AG09309 (cell line): Measurements from ENCODE around the gene OGFOD3.

Source experiments
- DNase-seq: peaks from one replicate; pipeline ENCODE4 v3.0.0-alpha.2; 2010; ENCODE audit warnings: low read depth
- H3K4me3 ChIP-seq: 2 replicates; pipeline ENCODE4 v1.5.1; 2011; ENCODE audit warnings: mild to moderate bottlenecking, low read depth, low read length, moderate library complexity; ENCODE audit not compliant: control insufficient read depth
- TF ChIP-seq, protein P1 (sequence below): IDR thresholded peaks from 2 replicates; pipeline ENCODE4 v1.5.1; 2011; ENCODE audit warnings: mild to moderate bottlenecking, low read depth, low read length, inconsistent platforms; ENCODE audit not compliant: insufficient read depth, control insufficient read depth; ENCODE audit errors: missing control alignments

Gene OGFOD3

DNA sequence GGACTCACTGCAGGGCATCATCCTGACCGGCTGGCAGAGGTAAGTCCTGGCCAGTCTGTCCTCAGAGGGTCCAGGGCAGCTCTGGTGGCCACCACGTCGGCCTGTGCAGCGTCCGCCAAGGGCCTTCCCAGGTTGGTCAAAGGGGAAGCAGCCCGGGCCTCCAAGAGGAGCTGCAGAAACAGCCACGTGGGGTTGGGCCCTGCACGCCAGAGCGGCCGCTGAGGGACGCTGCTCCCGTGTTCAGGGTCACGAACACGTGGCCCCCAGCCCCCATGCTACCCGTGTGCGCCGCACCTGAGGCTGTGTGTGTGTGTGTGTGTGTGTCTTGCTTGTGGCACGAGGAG lies 18.9 kb upstream of the OGFOD3 start:
- no peak overlapping the region for H3K4me3 ChIP-seq
- TF ChIP-seq, protein P1, sequence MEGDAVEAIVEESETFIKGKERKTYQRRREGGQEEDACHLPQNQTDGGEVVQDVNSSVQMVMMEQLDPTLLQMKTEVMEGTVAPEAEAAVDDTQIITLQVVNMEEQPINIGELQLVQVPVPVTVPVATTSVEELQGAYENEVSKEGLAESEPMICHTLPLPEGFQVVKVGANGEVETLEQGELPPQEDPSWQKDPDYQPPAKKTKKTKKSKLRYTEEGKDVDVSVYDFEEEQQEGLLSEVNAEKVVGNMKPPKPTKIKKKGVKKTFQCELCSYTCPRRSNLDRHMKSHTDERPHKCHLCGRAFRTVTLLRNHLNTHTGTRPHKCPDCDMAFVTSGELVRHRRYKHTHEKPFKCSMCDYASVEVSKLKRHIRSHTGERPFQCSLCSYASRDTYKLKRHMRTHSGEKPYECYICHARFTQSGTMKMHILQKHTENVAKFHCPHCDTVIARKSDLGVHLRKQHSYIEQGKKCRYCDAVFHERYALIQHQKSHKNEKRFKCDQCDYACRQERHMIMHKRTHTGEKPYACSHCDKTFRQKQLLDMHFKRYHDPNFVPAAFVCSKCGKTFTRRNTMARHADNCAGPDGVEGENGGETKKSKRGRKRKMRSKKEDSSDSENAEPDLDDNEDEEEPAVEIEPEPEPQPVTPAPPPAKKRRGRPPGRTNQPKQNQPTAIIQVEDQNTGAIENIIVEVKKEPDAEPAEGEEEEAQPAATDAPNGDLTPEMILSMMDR: no peak
- DNase-seq: no peak

DNA sequence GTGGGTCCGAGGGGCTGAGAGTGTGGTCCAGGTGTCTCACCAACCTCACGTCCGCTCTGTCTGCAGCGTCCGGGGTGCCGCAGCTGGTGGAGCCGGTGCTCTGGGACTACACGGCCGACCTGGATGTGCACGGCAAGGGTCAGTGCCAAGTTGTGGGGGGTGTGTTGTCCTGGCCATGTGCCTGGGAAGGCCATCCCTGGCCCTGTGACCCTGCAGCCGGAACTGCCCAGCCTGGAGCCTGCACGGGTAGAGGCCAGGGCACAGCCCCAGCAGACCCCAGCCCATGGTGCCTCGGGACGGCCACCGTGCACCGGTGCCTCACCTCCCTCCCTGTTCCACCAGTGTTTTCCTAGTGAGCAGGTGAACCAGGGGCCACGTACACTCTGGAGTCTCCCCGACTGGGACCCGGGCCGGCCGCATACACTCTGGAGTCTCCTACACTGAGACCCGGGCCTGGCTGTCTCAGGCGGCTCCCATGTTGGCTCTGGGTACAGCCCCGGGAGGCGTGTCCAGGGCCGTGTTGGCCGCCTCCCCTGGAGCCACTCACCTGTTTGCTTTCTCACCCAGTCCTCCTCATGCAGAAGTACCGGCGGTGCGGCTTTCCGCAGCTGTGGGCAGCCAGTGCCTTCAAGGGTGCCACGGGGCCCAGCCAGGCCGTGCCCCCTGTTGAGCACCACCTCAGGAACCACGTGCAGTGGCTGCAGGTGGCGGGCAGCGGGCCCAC lies 18.4 kb upstream of the OGFOD3 start:
- TF ChIP-seq, protein P1: no peak
- H3K4me3 ChIP-seq: no peak overlapping the region
- no peak for DNase-seq

DNA sequence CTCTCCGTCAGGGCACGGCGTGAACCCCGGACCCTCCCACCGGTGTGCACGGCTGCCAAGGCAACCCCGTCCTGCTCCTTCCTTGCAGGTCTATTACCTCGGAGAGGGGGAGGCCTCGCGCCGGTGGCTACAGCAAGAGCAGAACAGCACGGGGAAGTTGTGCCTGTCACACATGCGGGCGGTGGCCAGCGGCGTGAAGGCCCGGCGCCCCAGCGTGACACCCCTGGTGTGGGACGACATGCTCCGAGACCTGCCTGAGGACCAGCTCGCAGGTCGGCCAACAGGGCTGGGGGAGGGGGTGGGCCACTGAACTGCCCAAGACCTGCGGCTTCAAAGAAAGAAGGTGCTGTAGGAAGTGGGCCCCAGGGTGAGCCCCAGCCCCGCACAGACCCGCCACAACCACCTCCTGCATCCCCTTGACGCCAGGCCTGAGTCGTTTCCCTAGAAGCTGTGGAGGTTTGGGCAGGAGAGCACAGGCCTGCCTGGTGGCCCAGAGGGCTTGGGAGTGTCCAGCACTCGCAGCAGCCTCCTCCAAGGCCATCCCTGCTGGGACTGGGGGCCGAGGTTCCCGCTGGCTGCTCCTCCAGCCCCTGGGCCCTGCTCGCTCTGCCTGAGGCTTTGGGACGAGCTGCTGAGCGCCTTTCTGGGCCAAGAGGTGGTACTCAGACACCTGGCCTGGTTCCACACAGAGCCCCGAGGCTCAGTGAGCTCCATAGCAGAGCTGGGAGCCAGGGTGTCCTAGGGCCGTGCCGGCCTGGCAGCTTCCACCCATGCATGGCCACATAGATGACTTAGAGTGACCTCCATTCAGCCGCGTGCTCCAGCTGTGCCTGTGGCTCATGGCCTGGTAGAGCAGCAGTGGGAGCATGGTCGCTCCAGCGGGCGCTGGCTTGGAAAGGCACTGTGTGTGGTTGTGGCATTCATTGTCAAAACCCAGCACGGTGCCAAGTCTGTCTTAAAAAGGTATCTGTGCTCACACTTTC lies 17.5 kb upstream of the OGFOD3 start:
- DNase-seq: no peak
- TF ChIP-seq, protein P1: no peak
- H3K4me3 ChIP-seq: no peak overlapping the region

DNA sequence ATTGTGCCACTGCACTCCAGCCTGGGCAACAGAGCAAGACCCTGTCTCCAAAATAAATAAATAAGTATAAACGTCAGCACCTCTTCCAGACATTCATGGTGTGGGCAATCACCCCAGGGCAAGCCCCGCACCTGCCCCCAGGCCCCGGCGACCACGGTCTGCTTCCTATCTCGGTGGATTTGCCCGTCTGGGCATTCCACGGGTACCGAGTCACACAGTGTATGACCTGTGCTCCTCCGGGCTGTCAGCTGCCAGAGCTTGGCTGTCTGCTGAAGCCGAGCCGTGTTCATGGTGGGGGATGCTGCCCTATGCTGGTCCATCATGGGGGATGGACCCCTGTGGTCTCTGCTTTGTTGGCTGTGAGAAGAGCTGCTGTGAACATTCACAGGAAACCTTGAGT lies 16.7 kb upstream of the OGFOD3 start:
- no peak for DNase-seq
- TF ChIP-seq, protein P1: no peak
- no peak overlapping the region for H3K4me3 ChIP-seq

DNA sequence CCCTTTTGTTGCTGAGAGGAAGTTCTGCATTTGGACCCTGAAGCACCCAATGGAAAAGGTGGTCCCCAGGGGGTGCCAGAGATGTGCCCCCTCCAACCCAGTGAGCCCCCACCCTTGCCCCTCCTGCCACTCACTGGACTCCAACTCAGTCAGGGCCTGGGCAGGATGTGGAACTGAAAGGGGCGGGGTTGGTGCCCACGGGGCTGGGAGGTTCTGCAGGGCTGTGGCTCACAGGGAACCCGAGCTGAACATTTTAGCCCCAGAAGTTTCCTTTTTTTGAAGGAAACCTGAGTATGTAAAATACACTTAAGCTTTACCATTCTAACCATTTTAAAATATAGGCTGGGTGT lies 15.8 kb upstream of the OGFOD3 start:
- TF ChIP-seq, protein P1: no peak
- no peak for DNase-seq
- no peak overlapping the region for H3K4me3 ChIP-seq

DNA sequence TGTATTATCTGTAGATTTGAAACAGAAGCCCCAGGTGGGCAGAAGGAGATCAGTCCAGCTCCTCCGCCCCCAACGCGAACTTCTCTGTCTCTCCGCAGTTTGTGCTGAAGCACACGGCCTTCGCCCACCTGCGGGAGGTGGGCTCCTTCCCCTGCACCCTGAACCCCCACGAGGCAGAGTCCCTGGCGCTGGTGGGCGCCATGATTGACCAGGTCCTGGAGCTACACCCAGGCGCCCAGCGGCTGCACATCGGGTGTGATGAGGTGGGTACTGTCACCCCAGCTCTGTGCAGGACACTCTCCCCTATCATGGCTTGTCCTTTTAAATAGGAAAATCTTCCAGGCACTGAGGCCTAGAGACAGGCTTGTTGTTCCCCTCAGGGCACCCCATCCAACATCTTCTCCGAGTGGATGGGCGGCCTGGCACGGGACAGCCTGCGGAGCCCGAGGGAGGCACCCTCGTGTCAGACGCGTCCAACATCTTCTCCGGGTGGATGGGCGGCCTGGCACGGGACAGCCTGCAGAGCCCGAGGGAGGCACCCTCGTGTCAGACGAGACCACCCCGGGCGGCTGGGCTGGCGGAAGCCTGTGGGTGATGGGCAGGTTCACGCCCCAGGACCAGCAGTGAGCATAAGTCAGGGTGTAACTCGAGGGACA lies 15.3 kb upstream of the OGFOD3 start:
- TF ChIP-seq, protein P1: no peak
- no peak for DNase-seq
- no peak overlapping the region for H3K4me3 ChIP-seq
